C4-2B (cell line): ENCODE results near the gene IGF2BP3.

Source experiments
- H3K27ac ChIP-seq: fragments of 450-650 bp; 2 replicates; pipeline ENCODE4 v1.5.1; 2017
- CTCF ChIP-seq: fragments of 450-650 bp; conservative IDR thresholded peaks from 2 replicates; pipeline ENCODE4 v1.5.1; 2017; ENCODE audit warnings: mild to moderate bottlenecking
- ZFX ChIP-seq: fragments of 450-650 bp; IDR thresholded peaks from 2 replicates; pipeline ENCODE4 v1.6.1; 2017

IGF2BP3 gene

DNA sequence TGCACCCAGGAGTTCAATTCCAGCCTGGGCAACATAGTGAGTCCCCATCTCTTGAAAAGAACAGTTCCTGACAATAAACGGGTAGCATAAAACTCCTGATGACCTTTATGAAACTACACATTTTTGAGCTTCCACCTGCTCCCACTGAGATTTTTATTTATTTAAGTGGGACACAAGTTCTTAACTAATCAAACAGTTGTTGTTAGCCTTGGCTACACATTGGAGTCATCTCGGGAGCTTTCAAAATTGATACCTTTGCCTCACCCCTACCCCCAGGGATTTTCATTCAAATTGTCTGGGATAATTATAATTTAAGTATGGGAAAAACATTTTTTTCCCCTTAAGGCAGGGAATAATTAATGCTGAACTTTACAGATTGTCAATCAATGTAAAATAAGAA is 131.9 kb downstream of the IGF2BP3 start:
- H3K27ac ChIP-seq, result no peak overlapping the region
- TF ChIP-seq CTCF (no peak), ZFX (no peak)

DNA sequence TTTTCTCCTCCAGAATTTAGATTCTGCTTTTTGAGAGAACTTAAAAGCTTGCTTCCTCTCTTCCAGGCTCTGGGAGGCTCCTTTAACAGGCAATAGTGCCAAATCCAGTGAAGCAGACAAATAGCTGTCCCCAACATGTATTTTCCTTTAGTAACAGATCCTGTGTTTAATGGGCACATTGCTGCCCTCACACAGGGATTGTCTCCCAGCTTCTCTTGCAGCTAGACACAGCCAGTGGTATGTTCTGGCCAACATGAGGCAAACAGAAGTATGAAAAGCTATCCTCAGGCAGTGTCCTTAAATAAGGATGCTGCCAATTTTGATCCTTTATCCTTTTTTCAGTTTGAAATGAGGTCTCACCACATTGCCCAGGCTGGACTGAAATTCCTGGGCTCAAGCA is 132.9 kb downstream of the IGF2BP3 start:
- TF ChIP-seq CTCF (no peak), ZFX (no peak)
- H3K27ac ChIP-seq, result no peak overlapping the region

DNA sequence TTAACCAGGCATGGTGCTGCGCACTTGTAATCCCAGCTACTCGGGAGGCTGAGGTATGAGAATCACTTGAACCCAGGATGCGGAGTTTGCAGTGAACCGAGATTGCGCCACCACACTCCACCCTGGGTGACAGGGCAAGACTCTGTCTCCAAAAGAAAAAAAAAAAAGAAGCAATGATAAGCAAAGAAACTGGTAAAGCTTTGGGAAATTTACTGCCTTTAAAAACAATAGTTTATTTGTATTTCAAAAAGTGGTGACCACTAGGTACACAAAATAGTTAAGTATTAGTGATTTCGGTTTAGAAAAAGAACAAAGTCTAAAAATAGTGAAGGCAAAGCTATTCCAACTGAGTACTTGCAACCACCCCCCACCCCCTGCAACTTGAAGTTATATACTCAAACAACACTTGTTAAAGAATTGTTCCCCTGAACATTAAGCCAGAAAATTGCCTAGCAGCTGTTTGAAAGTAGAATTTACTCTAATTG is 133.4 kb downstream of the IGF2BP3 start:
- no peak overlapping the region for H3K27ac ChIP-seq
- TF ChIP-seq ZFX, result no peak

DNA sequence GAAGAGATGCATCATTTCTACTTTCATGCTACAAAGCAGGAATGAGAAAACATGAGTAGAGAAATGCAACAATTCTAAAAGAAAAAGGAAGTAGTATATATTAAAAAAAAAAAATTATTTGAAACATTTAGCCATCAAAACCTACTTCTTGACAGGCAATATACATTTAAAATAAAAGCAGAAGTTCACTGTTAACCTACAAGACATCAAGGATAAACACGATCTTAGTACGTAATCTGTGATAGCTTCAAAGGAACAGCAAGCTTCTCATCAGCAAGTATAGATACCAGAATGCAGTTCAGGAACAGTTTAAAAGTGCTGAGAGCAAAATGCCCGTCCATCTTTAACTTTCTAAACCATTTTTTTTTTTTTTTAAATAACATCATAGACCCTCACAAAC is 134.2 kb downstream of the IGF2BP3 start:
- TF ChIP-seq CTCF (no peak), ZFX (no peak)
- H3K27ac ChIP-seq, result no peak overlapping the region

DNA sequence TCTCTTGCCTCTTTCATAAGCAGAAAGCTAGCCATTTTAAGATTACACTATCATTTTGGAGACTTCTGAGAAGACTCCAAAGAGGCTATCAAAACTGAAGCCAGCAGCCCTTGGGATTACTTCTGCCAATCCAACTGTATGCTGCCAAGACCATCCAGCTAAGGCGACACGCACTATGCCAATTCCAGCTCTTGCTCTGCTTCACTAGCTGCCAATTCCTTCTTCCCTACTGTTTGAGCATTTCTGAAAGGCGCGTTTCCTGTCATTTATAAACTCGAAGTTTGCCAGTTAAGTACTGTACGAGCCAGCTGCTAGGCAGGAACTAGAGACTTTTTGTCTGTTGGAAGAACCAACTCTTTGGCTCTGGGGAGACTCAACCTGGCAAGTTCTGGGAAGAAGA is 134.7 kb downstream of the IGF2BP3 start:
- H3K27ac ChIP-seq, result no peak overlapping the region
- TF ChIP-seq CTCF (no peak), ZFX (no peak)

DNA sequence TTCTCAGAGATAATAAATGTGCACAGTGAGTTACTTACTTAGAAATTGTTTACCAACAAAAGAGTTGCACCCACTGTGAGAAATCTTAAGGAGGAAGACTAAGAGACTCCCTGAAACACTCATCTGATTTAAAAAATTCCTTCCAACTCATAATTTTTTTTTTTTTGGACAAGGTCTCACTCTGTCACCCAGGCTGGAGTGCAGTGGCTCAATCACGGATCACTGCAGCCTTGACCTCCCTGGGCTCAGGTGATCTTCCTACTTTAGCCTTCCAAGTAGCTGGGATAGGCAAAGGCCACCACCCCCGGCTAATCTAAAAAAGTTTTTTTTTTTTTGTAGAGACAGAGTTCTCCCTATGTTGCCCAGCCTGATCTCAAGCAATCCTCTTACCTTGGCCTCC is 135.2 kb downstream of the IGF2BP3 start:
- TF ChIP-seq CTCF (no peak), ZFX (no peak)
- H3K27ac ChIP-seq, result no peak overlapping the region

GRCh38 chr7:23334482-23335056 is 135.7 kb downstream of the IGF2BP3 start:
- H3K27ac ChIP-seq, result no peak overlapping the region
- TF ChIP-seq ZFX, result no peak
- TF ChIP-seq CTCF, result no peak

GRCh38 chr7:23333671-23334246 is 136.5 kb downstream of the IGF2BP3 start:
- no peak for TF ChIP-seq ZFX
- TF ChIP-seq CTCF, result no peak
- H3K27ac ChIP-seq, result no peak overlapping the region
